ENCODE results near the gene PXK.

Gene PXK

DNA sequence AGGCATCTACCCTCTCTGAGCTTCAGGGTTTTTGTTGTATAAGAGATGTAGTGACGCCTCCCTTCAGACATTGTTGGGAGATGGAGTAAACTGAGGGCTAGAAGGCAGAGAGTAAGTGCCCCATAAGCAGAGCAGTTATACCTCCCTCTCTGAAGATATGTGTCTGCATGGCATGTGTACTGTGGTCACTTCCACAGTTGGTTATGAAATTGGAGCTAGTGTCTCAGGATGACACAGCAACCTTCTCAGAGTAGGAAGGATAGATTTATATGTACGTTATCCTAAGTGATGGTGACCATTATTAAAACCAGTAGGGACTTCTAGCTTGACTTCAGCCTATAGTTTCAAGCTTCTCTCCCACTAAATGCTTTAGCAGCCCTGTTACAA, 17.9 kb downstream of the PXK start:
- FAIRE-seq: no peak

- no peak for FAIRE-seq
Measured at GRCh38 chr3:58351920-58352319, 19.2 kb downstream of the PXK start.

DNA sequence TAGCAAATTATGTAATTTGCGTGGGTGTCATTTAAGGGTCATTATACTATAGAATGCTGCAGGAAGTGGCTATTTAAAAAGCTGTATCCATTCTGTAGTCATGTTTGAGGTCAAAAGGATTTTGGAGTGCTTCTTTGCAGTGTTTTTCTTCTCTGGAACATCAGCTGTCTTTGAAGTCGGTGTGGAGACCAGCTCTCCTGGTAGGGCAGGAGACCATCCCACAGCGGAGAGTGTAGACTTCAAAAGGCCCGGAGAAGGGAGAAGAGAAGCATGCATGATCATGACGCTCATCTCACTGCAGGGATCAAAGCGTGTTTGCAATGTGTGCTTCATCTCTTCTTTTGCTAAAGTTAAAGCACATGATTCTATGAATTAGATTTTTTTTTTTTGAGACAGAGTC, 19.9 kb downstream of the PXK start:
- no peak for FAIRE-seq

DNA sequence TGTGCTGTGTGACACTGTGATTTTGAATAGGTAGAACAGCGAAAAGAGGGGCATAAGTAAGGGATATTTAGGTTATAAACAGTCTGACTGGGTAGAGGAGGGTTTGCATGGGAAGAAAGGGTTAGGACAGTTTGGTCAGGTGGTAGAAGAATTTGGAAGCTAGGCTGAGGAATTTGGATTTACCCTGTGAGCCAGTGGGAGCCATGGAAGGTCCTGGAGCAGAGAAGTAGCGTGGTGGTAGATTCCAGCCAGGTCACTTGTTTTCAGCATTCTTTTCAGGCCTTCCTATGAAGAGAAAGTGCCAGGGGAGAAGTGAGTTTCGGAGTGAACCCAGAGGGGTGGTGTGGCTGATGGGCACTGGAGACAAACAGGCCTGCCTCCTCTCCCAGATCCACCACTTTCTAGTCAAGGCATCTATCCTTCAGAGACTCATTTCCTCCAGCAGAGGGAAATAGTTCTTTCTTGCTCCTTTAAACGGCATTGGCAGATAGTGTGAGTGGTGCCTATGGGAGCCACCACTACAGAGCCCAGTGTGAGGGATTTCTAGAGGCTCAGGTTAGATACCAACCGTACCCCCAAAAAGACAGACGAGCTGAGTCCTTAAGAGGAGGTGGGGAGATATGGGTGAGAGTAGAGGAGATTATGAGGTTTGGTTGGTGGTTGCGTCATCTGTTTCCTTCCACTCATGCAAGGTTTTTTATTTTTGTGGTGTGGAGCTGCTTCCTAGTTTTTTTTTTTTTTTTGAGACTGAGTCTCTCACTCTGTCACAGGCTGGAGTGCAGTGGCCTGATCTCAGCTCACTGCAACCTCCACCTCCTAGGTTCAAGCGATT, 21.2 kb downstream of the PXK start:
- FAIRE-seq: no peak

- no peak for FAIRE-seq
Measured at GRCh38 chr3:58355179-58355578, 22.5 kb downstream of the PXK start.

DNA sequence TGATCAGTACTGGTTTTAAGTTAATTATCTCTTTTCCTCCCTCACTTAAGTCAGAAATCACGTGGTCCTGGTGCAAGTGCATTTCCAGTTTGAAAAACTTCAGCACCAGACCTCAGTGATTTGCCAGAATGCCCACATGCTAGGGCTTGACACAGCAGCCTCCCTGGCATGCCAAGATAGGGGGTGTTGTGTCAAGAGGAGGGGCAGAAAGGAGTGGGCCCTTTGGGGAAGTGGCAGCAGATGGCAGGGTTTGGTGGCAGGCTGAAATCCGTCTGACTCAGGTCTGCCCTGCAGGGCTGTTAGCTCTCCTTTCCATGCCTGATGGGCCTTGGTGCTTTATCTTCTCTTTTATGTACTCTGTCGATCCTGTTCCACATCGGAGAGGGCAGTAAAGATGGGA, 23.4 kb downstream of the PXK start:
- no peak for FAIRE-seq

GRCh38 chr3:58357402-58357801, 24.7 kb downstream of the PXK start:
- FAIRE-seq: no peak

GRCh38 chr3:58358092-58358491, 25.4 kb downstream of the PXK start:
- FAIRE-seq: no peak

DNA sequence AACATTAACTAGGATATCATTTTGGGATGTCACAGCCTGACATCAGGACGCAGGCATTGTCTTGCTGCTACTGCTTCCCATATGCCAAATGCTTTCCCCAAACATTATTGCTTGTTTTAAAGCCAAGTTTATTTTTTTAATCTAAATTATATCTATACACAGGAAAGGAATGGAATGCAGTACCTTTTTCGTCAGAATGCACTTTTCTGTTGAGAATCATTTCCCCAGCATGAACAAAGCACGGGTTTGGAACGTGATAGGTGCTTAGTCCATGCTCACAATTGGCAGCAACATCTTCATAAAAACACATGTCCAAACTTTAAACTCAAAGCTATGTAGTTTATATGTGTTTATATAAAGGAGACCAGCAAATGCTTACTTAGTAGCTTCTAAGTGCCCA, 26.1 kb downstream of the PXK start:
- FAIRE-seq: no peak

- FAIRE-seq: no peak
Measured at GRCh38 chr3:58359621-58360020, 26.9 kb downstream of the PXK start.

GRCh38 chr3:58361866-58362265, 29.2 kb downstream of the PXK start:
- no peak for FAIRE-seq

DNA sequence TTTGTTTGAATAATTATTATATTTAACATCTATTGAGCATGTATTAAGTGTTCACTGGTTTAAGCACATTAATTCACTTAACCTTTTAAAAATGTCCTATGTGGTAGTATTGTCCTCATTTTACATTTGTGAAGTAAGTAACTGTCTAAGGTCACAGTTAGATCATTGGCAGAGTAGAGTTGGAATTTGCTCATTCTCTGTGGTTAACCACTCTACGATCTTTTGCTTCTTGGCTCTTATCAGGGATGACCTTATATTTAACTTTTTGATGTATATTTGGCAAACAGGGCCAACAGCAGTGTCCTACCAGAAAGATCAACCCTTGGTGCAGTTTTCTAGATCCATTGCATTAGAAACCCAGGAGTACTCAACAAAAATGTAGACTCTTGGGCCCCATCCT, 34.0 kb downstream of the PXK start:
- FAIRE-seq: no peak

- no peak for FAIRE-seq
Measured at GRCh38 chr3:58369038-58369437, 36.3 kb downstream of the PXK start.

GRCh38 chr3:58369876-58370275, 37.2 kb downstream of the PXK start:
- no peak for FAIRE-seq

- FAIRE-seq: no peak
Measured at GRCh38 chr3:58370407-58370806, 37.7 kb downstream of the PXK start.

GRCh38 chr3:58371754-58372153, 39.1 kb downstream of the PXK start:
- no peak for FAIRE-seq

DNA sequence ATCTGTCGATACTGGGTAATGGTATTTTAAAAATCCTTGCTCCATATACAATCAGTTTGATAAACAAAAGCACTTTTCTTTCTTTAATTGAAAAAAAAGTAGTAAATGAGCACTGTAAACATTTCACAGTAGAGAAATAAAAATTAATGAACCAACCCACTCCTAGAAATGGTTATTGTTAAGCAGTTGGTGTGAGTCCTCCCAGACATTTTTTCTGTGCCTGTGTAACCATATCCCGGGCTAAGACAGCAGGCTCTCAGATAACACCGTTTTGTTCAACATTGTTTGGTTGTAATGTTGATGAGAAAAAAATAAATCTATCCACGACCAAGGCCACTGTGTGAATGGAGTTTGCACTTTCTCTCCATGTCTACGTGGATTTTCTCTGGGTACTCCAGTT, 42.6 kb downstream of the PXK start:
- FAIRE-seq: no peak

DNA sequence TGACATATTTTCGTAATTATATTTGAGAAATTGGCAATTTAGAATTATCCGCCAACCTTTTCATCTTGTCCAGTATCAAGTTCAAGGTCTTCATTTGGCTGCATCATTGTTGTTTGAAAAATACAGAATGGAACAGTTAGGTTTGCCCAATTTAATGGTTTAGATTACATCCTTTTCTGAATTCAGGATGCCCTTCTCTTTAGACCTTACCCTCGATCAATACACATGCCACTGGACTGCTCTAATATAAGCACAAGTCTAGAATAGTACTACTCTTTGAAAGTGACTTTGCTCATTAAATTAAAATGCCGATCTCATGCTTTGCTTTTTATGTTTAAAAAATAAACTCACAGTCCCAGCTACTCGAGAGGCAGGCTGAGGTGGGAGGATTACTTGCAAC, 44.5 kb downstream of the PXK start:
- FAIRE-seq: no peak

GRCh38 chr3:58377750-58378149, 45.1 kb downstream of the PXK start:
- FAIRE-seq: no peak

DNA sequence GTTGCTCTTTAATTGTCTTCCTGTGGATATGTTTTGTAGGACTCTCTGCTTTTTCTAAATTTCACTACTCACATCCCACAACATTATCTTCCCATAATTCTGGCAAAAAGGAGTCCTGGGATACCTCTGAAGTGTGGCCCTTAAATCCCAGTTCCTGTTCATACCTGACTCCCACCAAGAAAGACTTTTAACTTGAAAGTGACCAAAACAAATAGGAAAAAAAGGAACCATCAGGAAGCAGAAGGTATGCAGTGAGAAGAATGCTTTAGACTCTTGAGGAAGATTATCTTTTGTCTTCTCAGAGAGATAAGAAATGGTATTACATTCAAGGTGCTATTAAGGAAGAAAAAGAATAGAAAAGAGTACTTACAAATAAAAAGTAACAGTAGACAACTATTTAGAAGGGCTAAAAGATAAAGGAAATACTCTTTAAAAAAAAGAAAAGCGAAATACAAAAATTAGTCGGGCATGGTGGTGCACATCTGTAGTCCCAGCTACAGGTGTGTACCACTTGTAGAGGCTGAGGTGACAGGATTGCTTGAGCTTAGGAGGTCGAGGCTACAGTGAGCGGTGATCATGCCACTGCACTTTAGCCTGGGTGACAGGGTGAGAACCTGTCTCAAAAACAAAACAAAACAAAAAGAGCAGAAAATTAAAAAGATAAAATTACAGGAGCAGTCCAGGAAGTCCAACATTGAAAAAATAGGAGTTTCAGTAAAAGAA, 46.8 kb downstream of the PXK start:
- FAIRE-seq: no peak

- no peak for FAIRE-seq
Measured at GRCh38 chr3:58383476-58383875, 50.8 kb downstream of the PXK start.

GRCh38 chr3:58383904-58384303, 51.2 kb downstream of the PXK start:
- FAIRE-seq: no peak

GRCh38 chr3:58384381-58385090, 51.8 kb downstream of the PXK start:
- FAIRE-seq: no peak
